AG10803 (cell line): ENCODE data around the gene DCXR.

ENCODE experiments used
- DNase-seq: peaks from one replicate; pipeline ENCODE4 v3.0.0; 2010; ENCODE audit warnings: low read depth
- H3K4me3 ChIP-seq: 2 replicates; pipeline ENCODE4 v1.5.1; 2011; ENCODE audit warnings: mild to moderate bottlenecking, low read length, control low read depth
- CTCF ChIP-seq: conservative IDR thresholded peaks from 2 replicates; pipeline ENCODE4 v1.5.1; 2011; ENCODE audit warnings: mild to moderate bottlenecking, low read length, control low read depth, inconsistent platforms

Gene DCXR

GRCh38 chr17:82037092-82037888 lies at the start of gene DCXR:
Gene DCXR (minus strand): TSS chr17:82037697. CDS start chr17:82037682, 15 bp downstream.
- H3K4me3 ChIP-seq: peak within 1 kb of the TSS; percentile 73
- DNase-seq: peak; percentile 93
- TF ChIP-seq CTCF: peak; percentile 54

- DNase-seq: no peak
- no peak overlapping the region for H3K4me3 ChIP-seq
- TF ChIP-seq CTCF: no peak
Observed at GRCh38 chr17:82085931-82086764, 48.7 kb upstream of the DCXR start.

GRCh38 chr17:82085031-82085861 lies 47.7 kb upstream of the DCXR start:
- no peak for DNase-seq
- no peak overlapping the region for H3K4me3 ChIP-seq
- TF ChIP-seq CTCF: no peak

GRCh38 chr17:82084373-82085030 lies 47.0 kb upstream of the DCXR start:
- DNase-seq: no peak
- H3K4me3 ChIP-seq: no peak overlapping the region

GRCh38 chr17:82083533-82084359 lies 46.2 kb upstream of the DCXR start:
- TF ChIP-seq CTCF: no peak
- H3K4me3 ChIP-seq: no peak overlapping the region
- no peak for DNase-seq

More at GRCh38 chr17:82084373-82085030, 47.0 kb upstream of the DCXR start:
- TF ChIP-seq CTCF: no peak

- no peak overlapping the region for H3K4me3 ChIP-seq
- no peak for DNase-seq
- no peak for TF ChIP-seq CTCF
Observed at GRCh38 chr17:82083009-82083408, 45.5 kb upstream of the DCXR start.
